Caco-2 (cell line): ENCODE measurements around the gene HNRNPC. TPM values are rescaled to one million over a fixed set of nuclear protein-coding genes. Genes with fewer than 3 reads are reported as not detected.
A peak's percentile ranks its signal among the peaks of the same experiment; 100 is the strongest.

Experiments used
- BruUV-seq: library from RNA; stranded (reverse); fragments of 400-500 nt; replicated peaks from 2 replicates; lab custom pipeline; 2021; lab: Mats Ljungman, UMichigan
- CTCF ChIA-PET: fragments of 300-600 bp; sonication (Branson Sonifier 250); formaldehyde crosslinking; loops from one replicate; lab custom pipeline; 2022; ENCODE audit warnings: antibody characterized with exemption; lab: Charles Lee
- POLR2A ChIA-PET: fragments of 300-600 bp; sonication (Branson Sonifier 250); formaldehyde crosslinking; loops from one replicate; lab custom pipeline; 2022; ENCODE audit warnings: antibody characterized with exemption; lab: Charles Lee
- DNase-seq, 2 experiments: peaks; one replicate each; pipeline versions ENCODE4 v3.0.0 to v3.0.0-alpha.2; 2020 to 2022
- H3K27me3 ChIP-seq: replicated peaks from 2 replicates; pipeline ENCODE4 v1.6.0; 2011; ENCODE audit warnings: low read length; ENCODE audit not compliant: control insufficient read depth, insufficient read depth
- H3K36me3 ChIP-seq: 2 replicates; pipeline ENCODE4 v1.5.1; 2011; ENCODE audit warnings: low read length; ENCODE audit not compliant: control insufficient read depth, insufficient read depth
- H3K4me1 ChIP-seq: fragments of 250-450 bp; sonication (Bioruptor Pico); 2 replicates; pipeline ENCODE4 v1.5.1; 2020; ENCODE audit warnings: mild to moderate bottlenecking
- H3K4me3 ChIP-seq: 2 replicates; pipeline ENCODE4 v1.5.1; 2011; ENCODE audit warnings: low read depth, mild to moderate bottlenecking, control low read depth, low read length
- H3K9me3 ChIP-seq: fragments of 250-450 bp; sonication (Bioruptor Pico); 2 replicates; pipeline ENCODE4 v1.5.1; 2020; ENCODE audit warnings: mild to moderate bottlenecking, moderate library complexity
- H3K27ac Mint-ChIP-seq: one replicate; pipeline ENCODE4 v1.8.0; 2022; ENCODE audit warnings: mixed read lengths; ENCODE audit not compliant: unreplicated experiment
- H3K27me3 Mint-ChIP-seq: one replicate; pipeline ENCODE4 v1.8.0; 2022; ENCODE audit warnings: mixed read lengths; ENCODE audit not compliant: insufficient read depth, unreplicated experiment
- H3K36me3 Mint-ChIP-seq: one replicate; pipeline ENCODE4 v1.8.0; 2022; ENCODE audit warnings: mild to moderate bottlenecking, mixed read lengths; ENCODE audit not compliant: insufficient read depth, unreplicated experiment
- H3K4me1 Mint-ChIP-seq: one replicate; pipeline ENCODE4 v1.8.0; 2022; ENCODE audit warnings: low read depth, mixed read lengths; ENCODE audit not compliant: unreplicated experiment
- H3K4me3 Mint-ChIP-seq: one replicate; pipeline ENCODE4 v1.8.0; 2022; ENCODE audit warnings: mild to moderate bottlenecking, moderate library complexity, mixed read lengths; ENCODE audit not compliant: unreplicated experiment
- H3K9me3 Mint-ChIP-seq: one replicate; pipeline ENCODE4 v1.8.0; 2022; ENCODE audit warnings: mixed read lengths; ENCODE audit not compliant: unreplicated experiment
- intact Hi-C: fragments of 100-400 bp; cut with micrococcal nuclease; formaldehyde crosslinking; loops from one replicate; pipeline ENCODE4 v1.10.0; 2022; ENCODE audit not compliant: unreplicated experiment
- total RNA-seq: library from RNA; stranded (reverse); gene quantifications from 2 replicates; pipeline ENCODE4 v1.2.3, GENCODE V29; 2022
- TF ChIP-seq, protein P1 (sequence below), 2 experiments: fragments of 200-600 bp in 1 of 2; IDR thresholded peaks; 1 replicate in 1 of 2; 2 replicates in 1 of 2; pipeline versions ENCODE4 v1.5.1 to v1.8.0; 2011 to 2022; ENCODE audit warnings: antibody characterized with exemption in 1 of 2, control low read depth in 1 of 2, inconsistent platforms in 1 of 2, low read depth in 1 of 2, low read length in 1 of 2, mild to moderate bottlenecking in 1 of 2, moderate library complexity in 1 of 2; ENCODE audit not compliant: insufficient read depth in 1 of 2, severe bottlenecking in 1 of 2, unreplicated experiment in 1 of 2

HNRNPC gene
- total RNA-seq, 1 experiment from 2014 or later, result 512 TPM

DNA sequence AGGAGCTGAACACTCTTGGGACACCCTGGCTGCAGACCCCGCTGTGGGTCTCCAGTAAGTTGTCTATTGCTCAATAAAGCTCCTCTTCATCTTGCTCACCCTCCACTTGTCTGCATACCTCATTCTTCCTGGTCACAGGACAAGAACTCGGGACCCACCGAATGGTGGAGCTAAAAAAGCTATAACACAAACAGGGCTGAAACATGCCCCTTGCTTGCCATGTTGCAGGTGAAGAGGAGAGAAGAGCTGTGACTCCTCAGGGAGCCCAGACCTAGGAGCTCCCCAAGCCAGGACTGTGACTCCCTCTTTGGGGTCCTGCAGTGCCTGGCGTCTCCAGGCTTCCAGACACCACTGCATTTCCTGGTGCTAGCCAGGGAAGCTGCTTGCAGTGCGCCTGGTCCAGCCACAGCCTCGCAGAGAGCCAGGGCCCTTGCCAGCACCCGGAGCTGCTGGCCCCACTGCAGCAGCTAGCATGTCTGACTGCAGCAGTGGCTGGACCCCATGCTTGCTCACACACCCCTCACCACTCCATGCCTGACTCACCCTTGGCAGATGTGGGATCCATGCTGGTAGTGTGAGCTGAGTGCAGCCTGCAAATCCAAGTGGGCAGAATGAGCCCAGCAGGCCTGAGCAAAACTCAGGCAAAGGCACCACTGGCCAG, 76.2 kb downstream of the HNRNPC start:
- DNase-seq, result no peak
- H3K4me3 ChIP-seq, result no peak overlapping the region
- H3K27ac Mint-ChIP-seq, result no peak overlapping the region
- H3K36me3 Mint-ChIP-seq, result peaks cover 42% of the 10 kb centered on the region
- CTCF ChIA-PET, result interaction anchor here (0.7 to 0.9 kb wide), 2 partner anchors 120 to 131 kb away, joined by 3 read pairs; no protein-coding TSS in a partner anchor
- H3K4me1 Mint-ChIP-seq, result no peaks in the 10 kb centered on the region
- TF ChIP-seq, protein P1, sequence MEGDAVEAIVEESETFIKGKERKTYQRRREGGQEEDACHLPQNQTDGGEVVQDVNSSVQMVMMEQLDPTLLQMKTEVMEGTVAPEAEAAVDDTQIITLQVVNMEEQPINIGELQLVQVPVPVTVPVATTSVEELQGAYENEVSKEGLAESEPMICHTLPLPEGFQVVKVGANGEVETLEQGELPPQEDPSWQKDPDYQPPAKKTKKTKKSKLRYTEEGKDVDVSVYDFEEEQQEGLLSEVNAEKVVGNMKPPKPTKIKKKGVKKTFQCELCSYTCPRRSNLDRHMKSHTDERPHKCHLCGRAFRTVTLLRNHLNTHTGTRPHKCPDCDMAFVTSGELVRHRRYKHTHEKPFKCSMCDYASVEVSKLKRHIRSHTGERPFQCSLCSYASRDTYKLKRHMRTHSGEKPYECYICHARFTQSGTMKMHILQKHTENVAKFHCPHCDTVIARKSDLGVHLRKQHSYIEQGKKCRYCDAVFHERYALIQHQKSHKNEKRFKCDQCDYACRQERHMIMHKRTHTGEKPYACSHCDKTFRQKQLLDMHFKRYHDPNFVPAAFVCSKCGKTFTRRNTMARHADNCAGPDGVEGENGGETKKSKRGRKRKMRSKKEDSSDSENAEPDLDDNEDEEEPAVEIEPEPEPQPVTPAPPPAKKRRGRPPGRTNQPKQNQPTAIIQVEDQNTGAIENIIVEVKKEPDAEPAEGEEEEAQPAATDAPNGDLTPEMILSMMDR (IDR thresholded peaks at IDR 0.05; ENCODE audit: insufficient read depth in 1 of 2, low read depth in 1 of 2, low read length in 1 of 2, severe bottlenecking in 1 of 2, unreplicated experiment in 1 of 2), result no peak
- H3K4me1 ChIP-seq, result no peaks in the 10 kb centered on the region
- no peaks in the 10 kb centered on the region for H3K27me3 ChIP-seq
- no peaks in the 10 kb centered on the region for H3K9me3 Mint-ChIP-seq
- no peaks in the 10 kb centered on the region for H3K27me3 Mint-ChIP-seq
- POLR2A ChIA-PET, result no interaction called here
- BruUV-seq, result no TSS peak
- H3K4me3 Mint-ChIP-seq, result no peak overlapping the region
- peaks cover 6% of the 10 kb centered on the region; the same call in 1 of the 2 replicates for H3K9me3 ChIP-seq
- intact Hi-C loops, result loop anchor here (5.0 kb wide), 1 partner anchor 126 kb away; no protein-coding TSS in a partner anchor
- no peaks in the 10 kb centered on the region for H3K36me3 ChIP-seq

DNA sequence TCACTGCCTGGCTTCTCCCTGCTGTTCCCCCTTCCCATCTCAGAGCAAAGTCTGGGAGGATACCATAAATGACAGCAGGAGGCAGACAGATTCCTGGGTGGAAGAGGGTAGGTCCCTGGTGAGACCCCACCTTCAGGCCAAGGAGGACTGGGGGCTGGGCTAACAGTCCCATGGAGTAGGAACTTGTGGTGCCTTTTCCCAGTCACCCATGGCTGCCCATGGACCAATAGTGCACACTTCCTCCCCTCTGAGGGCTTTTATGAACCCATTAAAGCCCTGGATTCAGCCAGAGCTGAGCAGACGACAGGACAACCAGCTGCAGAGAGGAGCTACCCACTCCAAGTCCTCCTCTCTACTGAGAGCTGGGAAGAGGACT, 76.8 kb downstream of the HNRNPC start:
- Mint-ChIP-seq H3K4me1 (no peaks in the 10 kb centered on the region), H3K9me3 (no peaks in the 10 kb centered on the region), H3K36me3 (peaks cover 36% of the 10 kb centered on the region), H3K27ac (no peak overlapping the region), H3K27me3 (no peaks in the 10 kb centered on the region), H3K4me3 (no peak overlapping the region)
- intact Hi-C loops, result loop anchor here (5.0 kb wide), 1 partner anchor 125 kb away; no protein-coding TSS in a partner anchor
- TF ChIP-seq, protein P1 (IDR thresholded peaks at IDR 0.05; ENCODE audit: insufficient read depth in 1 of 2, low read depth in 1 of 2, low read length in 1 of 2, severe bottlenecking in 1 of 2, unreplicated experiment in 1 of 2), result no peak
- DNase-seq, result no peak
- no peaks in the 10 kb centered on the region for H3K27me3 ChIP-seq
- H3K9me3 ChIP-seq, result peaks cover 4% of the 10 kb centered on the region; the same call in 1 of the 2 replicates
- ChIA-PET CTCF (interaction anchor here (0.9 kb wide), 1 partner anchor 131 kb away, joined by 3 read pairs; no protein-coding TSS in a partner anchor), POLR2A (interaction anchor here (0.6 kb wide), 1 partner anchor 151 kb away, joined by 4 read pairs; no protein-coding TSS in a partner anchor)
- no TSS peak for BruUV-seq
- no peaks in the 10 kb centered on the region for H3K4me1 ChIP-seq
- no peaks in the 10 kb centered on the region for H3K36me3 ChIP-seq
- no peak overlapping the region for H3K4me3 ChIP-seq

DNA sequence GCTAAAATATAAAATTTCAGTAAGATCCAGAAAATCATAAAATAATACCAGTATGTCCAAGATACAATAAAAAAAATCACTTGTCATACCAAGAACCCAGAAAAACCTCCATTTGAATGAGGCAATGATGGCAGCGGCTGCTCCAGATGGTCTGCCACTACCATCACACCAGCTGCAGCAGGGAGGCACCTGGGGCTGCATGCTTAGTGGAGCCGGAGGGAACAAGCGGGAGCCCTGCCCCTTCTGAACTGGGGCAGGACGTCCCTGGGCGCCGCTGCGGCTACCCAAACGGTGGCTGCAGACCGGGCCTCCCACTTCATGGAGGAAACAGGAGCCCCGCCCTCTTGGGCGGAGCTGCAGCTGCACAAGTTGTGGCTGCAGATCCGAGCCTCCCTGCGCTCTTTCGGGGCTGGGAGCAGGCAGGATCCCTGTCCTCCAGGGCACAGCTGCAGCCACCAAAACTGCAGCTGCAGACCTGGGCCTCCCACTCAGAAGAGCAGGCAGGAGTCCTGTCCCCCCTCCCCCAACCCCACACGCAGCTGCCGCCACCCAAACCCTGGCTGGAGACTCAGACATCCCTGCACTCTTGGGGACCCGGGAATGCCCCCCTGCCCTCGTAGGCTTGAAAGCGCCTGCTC, 77.3 kb downstream of the HNRNPC start:
- Mint-ChIP-seq H3K27ac (no peak overlapping the region), H3K4me3 (no peak overlapping the region), H3K4me1 (no peaks in the 10 kb centered on the region), H3K9me3 (no peaks in the 10 kb centered on the region), H3K36me3 (peaks cover 31% of the 10 kb centered on the region), H3K27me3 (no peaks in the 10 kb centered on the region)
- POLR2A ChIA-PET, result interaction anchor here (0.6 kb wide), 1 partner anchor 152 kb away, joined by 4 read pairs; no protein-coding TSS in a partner anchor
- Histone ChIP-seq H3K4me1 (no peaks in the 10 kb centered on the region), H3K27me3 (no peaks in the 10 kb centered on the region), H3K4me3 (0 out of 2 replicates have a peak overlapping the region, but pooled peaks have one; percentile 5), H3K9me3 (no peaks in the 10 kb centered on the region), H3K36me3 (no peaks in the 10 kb centered on the region)
- no TSS peak for BruUV-seq
- CTCF ChIA-PET, result no interaction called here
- DNase-seq, result peak; percentile 57
- TF ChIP-seq, protein P1 (IDR thresholded peaks at IDR 0.05; ENCODE audit: insufficient read depth in 1 of 2, low read depth in 1 of 2, low read length in 1 of 2, severe bottlenecking in 1 of 2, unreplicated experiment in 1 of 2), result no peak
- intact Hi-C loops, result loop anchor here (5.0 kb wide), 1 partner anchor 125 kb away; no protein-coding TSS in a partner anchor
